NCI-H2081 treated with DMSO at 0.1 percent for 48 hours (cell line): ENCODE results near the gene LRRC8E.
"Not testable (repeated sequence)": the region's sequence is repeated elsewhere in the genome, so short reads cannot be mapped to it uniquely, and the experiment has no call there.

Experiments
- DNase-seq: peaks from one replicate; lab custom pipeline; 2025; lab: John Stamatoyannopoulos, UW

The LRRC8E gene

GRCh38 chr19:7887408-7888144 is 734 bp upstream of the LRRC8E start:
- no peak for DNase-seq

DNA sequence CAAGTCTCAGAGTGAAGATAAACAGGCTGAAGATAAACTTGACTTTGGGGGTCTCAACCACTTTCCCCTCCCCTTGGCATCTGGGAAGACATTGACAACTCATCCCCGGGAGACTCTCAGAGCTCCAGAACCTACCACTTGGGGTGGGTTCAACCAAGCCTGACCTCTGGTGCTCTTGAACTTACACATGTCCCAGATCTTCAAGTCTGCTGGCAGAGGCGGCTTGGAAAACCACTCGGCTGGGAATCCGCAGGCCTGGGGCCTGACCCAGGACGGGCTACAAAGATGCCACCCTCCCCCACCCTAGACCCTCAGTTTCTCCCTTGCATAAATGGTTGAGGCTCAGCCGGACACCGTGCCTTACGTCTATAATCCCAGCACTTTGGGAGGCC is 512 bp downstream of the LRRC8E start:
- no peak for DNase-seq

GRCh38 chr19:7893362-7894101 is 5.2 kb downstream of the LRRC8E start:
- DNase-seq: not testable (repeated sequence)

- DNase-seq: no peak
Observed at GRCh38 chr19:7894612-7895309, 6.5 kb downstream of the LRRC8E start.

- DNase-seq: no peak
Observed at GRCh38 chr19:7895565-7895964, 7.3 kb downstream of the LRRC8E start.

GRCh38 chr19:7897292-7897691 is 9.0 kb downstream of the LRRC8E start:
- DNase-seq: no peak

DNA sequence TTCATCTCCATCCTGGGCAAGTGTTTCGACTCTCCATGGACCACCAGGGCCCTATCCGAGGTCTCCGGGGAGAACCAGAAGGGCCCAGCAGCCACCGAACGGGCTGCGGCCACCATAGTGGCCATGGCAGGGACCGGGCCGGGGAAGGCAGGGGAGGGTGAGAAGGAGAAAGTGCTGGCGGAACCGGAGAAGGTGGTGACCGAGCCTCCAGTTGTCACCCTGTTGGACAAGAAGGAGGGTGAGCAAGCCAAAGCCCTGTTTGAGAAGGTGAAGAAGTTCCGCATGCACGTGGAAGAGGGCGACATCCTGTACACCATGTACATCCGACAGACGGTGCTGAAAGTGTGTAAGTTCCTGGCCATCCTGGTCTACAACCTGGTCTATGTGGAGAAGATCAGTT is 10.7 kb downstream of the LRRC8E start:
- DNase-seq: no peak

DNA sequence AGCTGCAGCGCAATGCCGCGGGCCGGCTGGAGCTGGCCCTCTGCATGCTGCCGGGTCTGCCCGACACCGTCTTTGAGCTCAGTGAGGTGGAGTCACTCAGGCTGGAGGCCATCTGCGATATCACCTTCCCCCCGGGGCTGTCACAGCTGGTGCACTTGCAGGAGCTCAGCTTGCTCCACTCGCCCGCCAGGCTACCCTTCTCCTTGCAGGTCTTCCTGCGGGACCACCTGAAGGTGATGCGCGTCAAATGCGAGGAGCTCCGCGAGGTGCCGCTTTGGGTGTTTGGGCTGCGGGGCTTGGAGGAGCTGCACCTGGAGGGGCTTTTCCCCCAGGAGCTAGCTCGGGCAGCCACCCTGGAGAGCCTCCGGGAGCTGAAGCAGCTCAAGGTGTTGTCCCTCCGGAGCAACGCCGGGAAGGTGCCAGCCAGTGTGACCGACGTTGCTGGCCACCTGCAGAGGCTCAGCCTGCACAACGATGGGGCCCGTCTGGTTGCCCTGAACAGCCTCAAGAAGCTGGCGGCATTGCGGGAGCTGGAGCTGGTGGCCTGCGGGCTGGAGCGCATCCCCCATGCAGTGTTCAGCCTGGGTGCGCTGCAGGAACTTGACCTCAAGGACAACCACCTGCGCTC is 11.6 kb downstream of the LRRC8E start:
- DNase-seq: no peak

GRCh38 chr19:7900401-7900870 is 12.1 kb downstream of the LRRC8E start:
- DNase-seq: no peak

GRCh38 chr19:7900931-7901330 is 12.6 kb downstream of the LRRC8E start:
- no peak for DNase-seq

DNA sequence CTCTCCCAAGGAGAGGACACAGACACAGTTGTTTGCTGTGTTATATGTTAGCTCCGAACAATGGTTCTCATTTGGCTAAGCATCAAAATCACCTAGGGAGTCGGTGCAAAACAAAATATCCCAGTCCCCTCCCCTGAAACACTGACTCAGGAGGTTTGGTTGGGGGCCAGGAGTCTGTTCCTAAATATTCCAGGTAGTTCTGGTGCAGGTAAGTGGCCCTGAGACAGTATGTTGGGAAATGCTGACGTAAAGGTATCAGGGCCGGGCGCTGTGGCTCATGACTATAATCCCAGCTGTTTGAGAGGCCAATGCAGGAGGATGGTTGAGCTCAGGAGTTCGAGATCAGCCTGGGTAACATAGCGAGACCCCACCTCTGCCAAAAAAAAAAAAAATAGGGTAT is 13.0 kb downstream of the LRRC8E start:
- DNase-seq: no peak

DNA sequence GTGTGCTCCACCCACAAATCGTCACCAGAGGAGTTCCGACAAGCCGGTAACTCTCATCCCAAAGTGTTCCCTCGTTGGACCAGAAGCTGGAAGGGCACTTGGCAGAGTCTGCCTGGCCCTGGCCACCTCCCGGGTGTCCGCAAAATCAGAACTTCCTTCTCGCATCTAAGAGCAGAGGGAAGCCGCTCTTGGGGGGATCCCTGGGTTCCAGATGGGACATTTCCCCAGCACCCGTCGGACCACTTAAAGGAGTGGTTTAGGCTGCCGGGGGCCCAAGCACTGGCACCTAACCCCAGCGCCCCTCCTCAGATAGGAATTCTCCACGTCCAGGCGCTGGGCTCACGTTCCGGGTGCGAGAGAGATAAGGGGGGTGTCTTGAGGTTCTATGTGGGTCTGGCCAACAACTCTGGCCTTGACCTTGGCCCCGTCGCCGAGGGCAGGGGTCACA is 14.5 kb downstream of the LRRC8E start:
- no peak for DNase-seq

DNA sequence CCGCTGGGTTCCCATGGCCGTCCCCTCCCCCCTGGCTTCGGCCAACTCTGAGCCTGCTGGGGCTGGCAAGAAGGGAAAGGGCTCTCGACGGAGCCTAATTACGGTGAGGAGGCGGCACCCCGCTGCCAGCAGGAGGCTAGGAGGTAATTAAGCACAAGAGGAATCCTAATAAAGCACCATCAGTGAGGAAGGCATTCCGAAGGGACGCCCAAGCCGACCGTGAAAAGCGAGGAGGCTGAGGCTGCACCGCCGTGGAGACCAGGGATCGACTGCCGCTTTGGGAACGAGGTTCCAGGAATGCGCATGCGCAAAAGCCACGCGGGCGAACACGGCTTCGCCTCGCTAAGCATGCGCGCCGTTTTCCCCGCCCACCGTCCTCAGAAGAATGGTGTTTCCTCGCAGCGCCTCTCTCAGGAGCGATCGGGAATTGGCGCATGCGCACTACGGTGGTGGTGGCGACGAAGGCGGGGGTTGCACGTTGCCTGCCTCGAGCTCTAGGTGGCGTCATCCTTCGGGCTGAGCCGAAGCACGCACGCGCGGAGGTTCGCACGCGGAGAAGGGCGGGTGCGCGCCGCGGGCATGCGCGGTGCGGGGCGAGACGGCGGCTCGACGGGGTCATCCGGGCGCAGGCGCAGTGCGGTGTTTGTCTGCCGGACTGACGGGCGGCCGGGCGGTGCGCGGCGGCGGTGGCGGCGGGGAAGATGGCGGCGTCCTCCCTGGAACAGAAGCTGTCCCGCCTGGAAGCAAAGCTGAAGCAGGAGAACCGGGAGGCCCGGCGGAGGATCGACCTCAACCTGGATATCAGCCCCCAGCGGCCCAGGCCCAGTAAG is 15.1 kb downstream of the LRRC8E start, which contains the start of gene MAP2K7:
Gene MAP2K7 (plus strand): TSS at position 634 of the 830 bp plus-strand sequence. CDS start 68 bp downstream, at position 702.
- peak; percentile 98 for DNase-seq

DNA sequence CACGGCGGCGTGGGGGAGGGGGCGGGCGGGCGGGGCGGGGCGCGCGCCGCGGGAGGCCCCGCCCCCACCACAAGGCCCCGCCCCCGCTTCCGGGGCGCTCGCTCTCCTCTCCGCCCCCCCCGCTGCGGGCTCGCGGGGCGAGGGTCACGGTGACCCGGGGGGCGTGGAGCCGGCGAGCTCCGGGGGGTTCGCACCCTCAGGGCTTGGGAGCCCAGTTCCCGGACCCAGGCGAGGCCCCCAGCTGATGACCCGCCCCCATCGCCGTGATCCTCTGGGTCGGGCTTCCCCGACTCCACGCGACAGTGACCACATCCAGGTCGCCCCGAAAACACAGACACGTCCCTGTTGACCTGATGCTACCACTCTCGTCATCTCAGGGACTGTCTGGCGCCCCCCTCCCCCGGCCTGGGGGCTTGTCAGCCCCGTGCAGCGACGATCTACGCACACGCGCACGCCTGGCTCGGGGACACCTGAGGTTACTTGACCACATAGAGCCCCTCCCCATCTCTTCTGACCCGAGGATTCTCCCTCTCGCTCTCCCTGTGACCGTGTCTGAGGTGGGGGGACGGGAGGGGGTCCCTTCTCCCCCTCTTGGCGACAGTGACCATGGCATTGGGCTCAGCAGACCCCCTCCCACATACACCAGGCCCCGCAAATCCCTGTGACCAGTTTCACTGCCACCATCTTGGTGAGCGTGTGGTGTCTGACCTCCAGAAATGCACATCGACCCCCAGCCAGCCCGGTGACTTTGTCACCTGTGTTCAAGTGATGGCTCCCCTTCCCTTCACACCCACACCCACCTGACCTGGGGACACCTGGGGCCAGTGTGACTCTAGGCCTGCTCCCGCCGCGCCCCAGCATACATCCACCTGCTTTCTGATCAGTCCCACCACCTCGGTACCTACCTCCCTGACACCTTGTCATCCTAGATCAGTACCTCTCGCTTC is 16.0 kb downstream of the LRRC8E start:
- DNase-seq: no peak

GRCh38 chr19:7905268-7905667 is 17.0 kb downstream of the LRRC8E start:
- DNase-seq: no peak

GRCh38 chr19:7905859-7906258 is 17.5 kb downstream of the LRRC8E start:
- no peak for DNase-seq

GRCh38 chr19:7907122-7907521 is 18.8 kb downstream of the LRRC8E start:
- no peak for DNase-seq

- DNase-seq: no peak
Observed at GRCh38 chr19:7907544-7907943, 19.2 kb downstream of the LRRC8E start.

- no peak for DNase-seq
Observed at GRCh38 chr19:7908078-7908699, 19.9 kb downstream of the LRRC8E start.
